Type B pancreatic cell (in vitro differentiated cells): ENCODE measurements around the gene ANO10. TPM values are rescaled to one million over a fixed set of nuclear protein-coding genes. Genes with fewer than 3 reads are reported as not detected.

Experiments used
- DNase-seq: peaks from one replicate; pipeline ENCODE4 v3.0.0; 2021; ENCODE audit warnings: mixed read lengths; ENCODE audit not compliant: unreplicated experiment; ENCODE audit errors: extremely low spot score
- H3K27ac Mint-ChIP-seq: 2 replicates; pipeline ENCODE4 v1.8.0; 2021; ENCODE audit warnings: mild to moderate bottlenecking, mixed read lengths
- H3K27me3 Mint-ChIP-seq: 2 replicates; pipeline ENCODE4 v1.8.0; 2021; ENCODE audit warnings: mixed read lengths
- H3K36me3 Mint-ChIP-seq: 2 replicates; pipeline ENCODE4 v1.8.0; 2021; ENCODE audit warnings: mixed read lengths
- H3K4me1 Mint-ChIP-seq: one replicate; pipeline ENCODE4 v1.8.0; 2021; ENCODE audit warnings: mixed read lengths; ENCODE audit not compliant: unreplicated experiment
- H3K4me3 Mint-ChIP-seq: 2 replicates; pipeline ENCODE4 v1.8.0; 2021; ENCODE audit warnings: mild to moderate bottlenecking, mixed read lengths
- H3K9me3 Mint-ChIP-seq: 2 replicates; pipeline ENCODE4 v1.8.0; 2021; ENCODE audit warnings: mixed read lengths
- total RNA-seq: library from RNA; stranded (reverse); gene quantifications from 2 replicates; pipeline ENCODE4 v1.2.1, GENCODE V29; 2021; ENCODE audit warnings: low replicate concordance
- TF ChIP-seq, protein P1 (sequence below): fragments of 200-600 bp; sonication (generic); conservative IDR thresholded peaks from 2 replicates; pipeline ENCODE4 v1.5.0; 2021; ENCODE audit warnings: antibody characterized with exemption, mild to moderate bottlenecking

Gene ANO10
- total RNA-seq, 1 donor from 2014 or later, result 32.5 TPM

DNA sequence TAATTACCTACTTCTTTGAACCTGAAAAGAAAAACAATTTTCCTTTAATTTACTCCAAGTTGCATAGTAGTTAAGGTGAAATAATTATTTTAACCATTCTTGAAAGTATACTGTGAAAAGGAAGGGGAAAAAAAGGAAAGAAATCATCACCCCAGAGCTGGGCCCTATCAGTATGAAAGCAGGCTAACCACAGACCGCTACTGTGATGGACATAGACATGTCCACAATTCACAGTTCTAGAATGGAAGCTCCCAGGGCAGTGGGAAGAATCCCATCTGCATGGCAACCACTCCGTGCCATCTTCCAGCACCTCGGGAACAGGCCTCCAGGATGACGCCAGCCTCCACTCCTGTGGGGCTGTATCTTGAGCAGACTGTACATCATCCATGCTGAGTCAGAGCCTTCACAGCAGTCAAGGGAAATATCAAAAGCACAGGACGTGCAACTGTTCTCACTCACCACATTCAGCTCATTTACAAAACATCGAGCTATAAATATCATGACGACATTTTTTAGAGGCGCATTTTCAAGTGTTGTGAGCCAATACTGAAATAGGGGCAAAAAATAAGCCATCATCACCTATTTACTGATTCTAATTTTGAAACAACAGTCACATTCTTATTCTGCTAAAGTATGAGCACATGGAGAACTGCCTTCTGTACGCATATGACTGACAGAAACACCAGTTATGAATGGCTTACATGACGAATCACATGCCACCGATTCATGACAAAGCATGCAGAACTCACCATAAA lies 215.7 kb downstream of the ANO10 start:
- Mint-ChIP-seq H3K4me1 (peaks cover 5% of the 10 kb centered on the region), H3K27me3 (no peaks in the 10 kb centered on the region), H3K27ac (no peak overlapping the region), H3K36me3 (no peaks in the 10 kb centered on the region), H3K4me3 (no peak overlapping the region), H3K9me3 (no peaks in the 10 kb centered on the region)
- TF ChIP-seq, protein P1, sequence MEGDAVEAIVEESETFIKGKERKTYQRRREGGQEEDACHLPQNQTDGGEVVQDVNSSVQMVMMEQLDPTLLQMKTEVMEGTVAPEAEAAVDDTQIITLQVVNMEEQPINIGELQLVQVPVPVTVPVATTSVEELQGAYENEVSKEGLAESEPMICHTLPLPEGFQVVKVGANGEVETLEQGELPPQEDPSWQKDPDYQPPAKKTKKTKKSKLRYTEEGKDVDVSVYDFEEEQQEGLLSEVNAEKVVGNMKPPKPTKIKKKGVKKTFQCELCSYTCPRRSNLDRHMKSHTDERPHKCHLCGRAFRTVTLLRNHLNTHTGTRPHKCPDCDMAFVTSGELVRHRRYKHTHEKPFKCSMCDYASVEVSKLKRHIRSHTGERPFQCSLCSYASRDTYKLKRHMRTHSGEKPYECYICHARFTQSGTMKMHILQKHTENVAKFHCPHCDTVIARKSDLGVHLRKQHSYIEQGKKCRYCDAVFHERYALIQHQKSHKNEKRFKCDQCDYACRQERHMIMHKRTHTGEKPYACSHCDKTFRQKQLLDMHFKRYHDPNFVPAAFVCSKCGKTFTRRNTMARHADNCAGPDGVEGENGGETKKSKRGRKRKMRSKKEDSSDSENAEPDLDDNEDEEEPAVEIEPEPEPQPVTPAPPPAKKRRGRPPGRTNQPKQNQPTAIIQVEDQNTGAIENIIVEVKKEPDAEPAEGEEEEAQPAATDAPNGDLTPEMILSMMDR, result no peak
- no peak for DNase-seq

DNA sequence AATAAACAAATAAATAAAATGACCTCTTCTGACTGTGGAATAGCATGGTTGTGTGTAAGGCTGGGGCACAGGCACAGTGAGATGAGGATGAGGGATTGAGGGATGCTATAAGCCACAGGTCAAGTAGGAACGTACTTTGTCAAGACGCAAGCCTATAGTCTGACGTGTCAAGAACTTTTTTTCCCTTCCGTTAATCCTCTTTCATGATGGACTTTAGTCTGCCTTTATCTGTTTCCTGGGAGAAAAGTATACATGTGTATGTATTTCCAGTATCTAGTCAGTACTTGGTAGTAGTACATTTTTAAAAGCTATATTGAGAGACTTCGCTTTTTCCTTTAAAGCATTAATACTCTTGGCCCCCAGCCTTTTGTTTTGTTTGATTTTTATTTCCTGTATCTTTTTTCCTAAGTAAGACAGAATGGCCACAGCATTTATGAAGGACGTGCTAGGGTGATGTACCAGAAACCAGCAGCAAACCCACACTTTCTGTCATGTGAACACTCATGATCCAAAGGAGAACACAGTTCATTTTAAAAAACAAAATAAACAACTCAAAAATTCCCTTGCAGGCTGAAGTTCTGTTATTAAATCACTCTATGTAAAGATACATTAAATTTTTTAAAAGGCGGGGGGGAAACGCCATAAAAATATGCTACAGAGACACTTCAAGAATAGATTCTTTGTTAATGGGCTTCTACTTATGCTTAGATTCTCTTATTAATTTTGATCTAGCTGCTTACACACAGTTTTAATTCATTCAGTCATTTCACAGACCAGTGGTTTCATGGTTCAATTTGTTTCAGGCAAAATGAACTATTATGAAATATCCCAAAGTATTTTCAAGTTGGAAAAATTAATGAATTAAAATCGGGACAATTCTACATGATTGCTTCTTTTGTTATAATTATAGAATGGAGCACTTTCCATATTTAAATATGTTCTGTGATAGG lies 220.8 kb downstream of the ANO10 start:
- no peaks in the 10 kb centered on the region for H3K9me3 Mint-ChIP-seq
- no peak overlapping the region for H3K4me3 Mint-ChIP-seq
- no peaks in the 10 kb centered on the region for H3K4me1 Mint-ChIP-seq
- no peak overlapping the region for H3K27ac Mint-ChIP-seq
- DNase-seq, result no peak
- no peaks in the 10 kb centered on the region for H3K27me3 Mint-ChIP-seq
- TF ChIP-seq, protein P1, result no peak
- no peaks in the 10 kb centered on the region for H3K36me3 Mint-ChIP-seq

DNA sequence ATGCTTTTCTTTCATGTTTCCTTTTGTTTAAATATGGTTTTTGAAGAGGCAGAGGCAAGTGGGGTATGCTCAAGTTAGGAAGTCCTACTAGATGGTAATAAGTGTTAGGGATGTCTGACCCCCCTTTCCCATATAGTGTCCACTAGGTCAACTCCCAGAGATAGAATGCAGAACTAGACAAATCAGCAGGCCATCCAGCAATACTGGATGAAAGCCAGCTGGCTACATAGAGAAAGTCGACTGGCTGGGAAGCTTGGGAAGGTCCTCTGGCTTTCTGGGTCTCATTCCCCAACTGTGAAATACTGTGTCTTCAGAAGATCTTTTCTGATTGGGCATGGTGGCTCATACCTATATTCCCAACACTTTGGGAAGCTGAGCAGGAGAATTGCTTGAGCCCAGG lies 221.6 kb downstream of the ANO10 start:
- H3K27me3 Mint-ChIP-seq, result no peaks in the 10 kb centered on the region
- TF ChIP-seq, protein P1, result no peak
- H3K4me1 Mint-ChIP-seq, result no peaks in the 10 kb centered on the region
- no peak for DNase-seq
- H3K4me3 Mint-ChIP-seq, result no peak overlapping the region
- no peaks in the 10 kb centered on the region for H3K9me3 Mint-ChIP-seq
- no peak overlapping the region for H3K27ac Mint-ChIP-seq
- H3K36me3 Mint-ChIP-seq, result no peaks in the 10 kb centered on the region

DNA sequence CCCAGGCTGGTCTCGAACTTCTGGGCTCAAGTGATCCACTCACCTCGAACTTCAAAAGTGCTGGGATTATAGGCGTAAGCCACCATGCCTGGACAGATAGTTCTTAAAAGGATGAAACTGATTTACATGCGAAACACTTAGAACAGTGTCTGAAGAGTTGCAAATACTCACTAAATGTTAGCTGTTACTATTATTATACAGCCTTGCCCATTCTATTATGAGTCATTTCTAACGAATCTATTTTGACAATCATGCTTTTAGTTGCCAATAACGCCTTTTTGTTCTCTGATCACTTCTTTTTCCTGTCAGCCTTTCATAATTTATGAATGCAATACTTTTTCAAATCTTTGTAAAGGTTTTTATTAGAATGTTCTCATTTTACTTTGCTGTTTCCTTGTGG lies 222.8 kb downstream of the ANO10 start:
- TF ChIP-seq, protein P1, result no peak
- no peaks in the 10 kb centered on the region for H3K27me3 Mint-ChIP-seq
- H3K27ac Mint-ChIP-seq, result no peak overlapping the region
- H3K4me1 Mint-ChIP-seq, result peaks cover 6% of the 10 kb centered on the region
- H3K4me3 Mint-ChIP-seq, result no peak overlapping the region
- no peaks in the 10 kb centered on the region for H3K9me3 Mint-ChIP-seq
- no peak for DNase-seq
- no peaks in the 10 kb centered on the region for H3K36me3 Mint-ChIP-seq

DNA sequence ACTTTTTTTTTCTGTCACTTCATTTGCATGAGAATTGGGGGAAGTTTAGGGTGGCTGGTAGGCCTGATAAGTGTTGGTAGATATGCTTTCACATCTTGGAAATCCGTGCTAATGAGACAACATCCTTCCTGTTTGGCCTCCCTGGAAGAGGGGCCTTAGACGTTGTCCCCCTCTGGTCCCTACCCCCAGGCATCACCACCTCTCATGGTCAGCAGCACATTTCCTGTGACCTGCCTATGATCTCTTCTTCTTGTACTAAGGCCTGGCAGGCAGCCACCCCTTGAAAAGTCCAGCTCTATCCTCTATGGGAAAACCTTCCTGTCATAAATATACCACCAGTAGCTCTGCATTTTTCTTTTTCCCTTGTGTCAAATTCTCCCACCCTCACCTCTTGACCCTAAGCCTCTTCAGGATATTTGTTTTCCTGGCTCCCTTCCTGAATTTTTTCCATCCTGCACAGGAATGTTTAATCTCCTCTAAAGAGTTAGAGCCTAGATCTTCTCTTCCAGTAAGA lies 227.7 kb downstream of the ANO10 start:
- H3K4me3 Mint-ChIP-seq, result no peak overlapping the region
- H3K27ac Mint-ChIP-seq, result no peak overlapping the region
- no peaks in the 10 kb centered on the region for H3K9me3 Mint-ChIP-seq
- TF ChIP-seq, protein P1, result no peak
- no peaks in the 10 kb centered on the region for H3K27me3 Mint-ChIP-seq
- peaks cover 6% of the 10 kb centered on the region for H3K4me1 Mint-ChIP-seq
- no peaks in the 10 kb centered on the region for H3K36me3 Mint-ChIP-seq
- no peak for DNase-seq
